Activated CD4-positive, CD25-positive, alpha-beta regulatory T cell treated with anti-CD3 and anti-CD28 coated beads, Interleukin-2, amount 50 U/mL, for 72 hours (primary cell): Measurements from ENCODE around the gene PPP1R9A.

ENCODE experiments used
- DNase-seq: peaks from one replicate; pipeline ENCODE4 v3.0.0; 2021

PPP1R9A gene

DNA sequence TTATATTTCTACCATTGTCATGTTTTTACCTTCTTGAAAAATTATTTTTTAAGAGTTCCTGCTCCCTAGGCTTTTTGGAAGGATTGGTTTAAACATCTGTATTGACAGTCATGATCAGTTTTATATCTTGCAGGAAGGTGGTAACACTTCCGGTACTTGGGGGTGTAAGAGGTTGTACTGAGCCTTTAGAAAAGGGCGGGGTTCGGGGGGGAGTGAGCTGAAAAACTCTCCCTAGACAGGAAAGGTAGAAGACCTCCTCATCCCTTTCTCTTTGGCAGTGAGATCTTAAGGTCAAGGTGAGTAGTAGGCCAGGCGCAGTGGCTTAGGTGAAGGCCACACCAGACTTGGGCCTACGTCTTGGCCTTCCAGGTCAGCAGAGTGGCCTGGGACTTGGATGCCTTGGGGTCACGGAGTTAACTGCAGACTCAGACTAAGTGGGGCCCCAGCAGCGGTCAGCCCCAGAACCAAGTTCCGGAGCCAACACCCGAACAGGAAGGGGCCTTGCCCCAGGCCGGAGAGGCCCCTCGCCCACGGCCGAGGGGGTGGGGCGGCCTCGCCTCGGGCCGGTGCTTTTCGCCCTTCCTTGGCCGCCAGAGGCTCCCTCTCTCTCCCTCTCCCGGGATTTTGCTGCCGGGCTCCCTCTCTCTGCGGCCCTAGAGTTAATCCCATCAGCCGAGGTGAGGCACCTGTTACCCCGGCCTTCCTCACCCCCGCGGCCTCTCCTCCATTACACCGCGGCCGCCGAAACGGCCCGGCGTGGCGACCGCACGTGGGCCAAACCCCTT is at the start of gene PPP1R9A:
Gene PPP1R9A (plus strand): TSS at position 569 of the 785 bp plus-strand sequence. CDS start 2,520 bp downstream, outside the sequence.
- DNase-seq = no peak

DNA sequence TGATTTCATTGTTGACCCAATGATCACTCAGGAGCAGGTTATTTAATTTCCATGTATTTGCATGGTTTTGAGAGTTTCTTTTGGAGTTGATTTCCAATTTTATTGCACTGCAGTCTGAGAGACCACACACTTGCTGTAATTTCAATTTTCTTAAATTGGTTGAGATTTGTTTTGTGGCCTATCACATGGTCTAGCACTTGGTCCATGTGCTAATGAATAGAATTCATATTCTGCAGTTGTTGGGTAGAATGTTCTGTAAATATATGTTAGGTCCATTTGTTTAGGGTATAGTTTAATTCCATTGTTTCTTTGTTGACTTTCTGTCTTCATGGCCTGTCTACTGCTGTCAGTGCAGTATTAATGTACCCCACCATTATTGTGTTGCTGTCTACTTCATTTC is 36.3 kb upstream of the PPP1R9A start:
- DNase-seq = no peak

DNA sequence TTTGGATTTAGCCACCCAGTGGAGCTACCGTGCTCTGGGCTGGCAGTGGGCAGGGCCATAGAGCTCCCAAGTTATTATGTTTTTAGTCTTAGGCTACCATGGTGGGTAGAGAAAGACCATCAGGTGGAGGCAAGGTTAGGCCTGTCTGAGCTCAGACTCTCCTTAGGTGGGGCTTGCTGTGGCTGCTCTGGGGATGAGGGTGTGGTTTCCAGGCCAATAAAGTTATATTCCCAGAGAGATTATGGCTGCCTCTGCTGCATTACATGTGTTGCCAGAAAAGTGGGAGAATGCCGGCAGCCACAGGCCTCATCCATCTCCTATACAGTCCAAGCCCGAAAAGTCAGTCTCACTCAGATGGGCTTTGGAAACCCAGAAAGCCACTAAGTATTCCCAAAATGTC is 34.2 kb upstream of the PPP1R9A start:
- no peak for DNase-seq

DNA sequence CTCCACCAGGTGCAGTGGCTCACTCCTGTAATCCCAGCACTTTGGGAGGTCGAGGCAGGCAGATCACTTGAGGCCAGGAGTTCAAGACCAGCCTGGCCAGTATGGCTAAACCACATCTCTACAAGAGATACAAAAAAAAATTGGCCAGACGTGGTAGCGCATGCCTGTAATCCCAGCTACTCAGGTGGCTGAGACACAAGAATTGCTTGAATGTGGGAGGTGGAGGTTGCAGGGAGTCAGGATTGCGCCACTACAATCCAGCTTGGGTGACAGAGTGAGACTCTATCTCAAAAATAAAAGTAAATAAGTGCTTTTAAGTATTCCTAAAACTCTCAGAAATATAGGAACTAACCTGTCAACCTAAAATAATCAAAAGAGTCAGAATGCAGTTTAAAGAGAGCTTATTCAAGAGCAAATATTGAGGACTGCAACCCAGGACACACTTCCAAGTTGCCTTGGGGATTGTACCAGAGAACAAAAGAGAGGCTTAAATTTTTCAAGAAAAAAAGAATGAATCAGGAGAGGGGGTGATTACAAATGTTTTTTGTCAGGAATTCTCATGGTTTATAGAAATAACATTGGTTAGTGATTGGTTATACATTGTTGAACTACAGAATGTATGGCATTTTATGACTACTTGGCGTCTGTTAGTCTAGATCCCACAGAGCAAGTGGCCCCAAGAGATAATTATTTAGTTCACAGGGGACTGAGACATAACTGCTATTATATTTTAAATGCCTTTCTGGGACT is 33.2 kb upstream of the PPP1R9A start:
- no peak for DNase-seq

DNA sequence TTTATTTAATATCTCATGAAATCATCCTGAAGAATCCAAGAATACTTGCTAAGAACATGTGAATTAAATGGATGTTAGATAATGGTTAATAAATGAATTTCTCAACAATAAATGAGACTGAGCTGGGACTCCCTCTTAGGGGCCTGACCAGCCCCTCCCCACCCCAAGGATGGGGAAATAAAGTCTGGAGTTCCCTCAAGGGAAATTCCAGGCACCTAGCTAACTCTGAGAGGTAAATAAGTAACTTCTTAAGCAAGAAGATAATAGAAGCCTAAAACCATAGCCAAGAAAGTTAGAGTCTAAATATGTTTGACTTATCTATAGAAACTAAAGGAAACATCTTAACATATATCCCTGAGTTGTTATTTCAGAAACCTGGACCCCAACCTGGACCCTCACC is 32.2 kb upstream of the PPP1R9A start:
- no peak for DNase-seq

DNA sequence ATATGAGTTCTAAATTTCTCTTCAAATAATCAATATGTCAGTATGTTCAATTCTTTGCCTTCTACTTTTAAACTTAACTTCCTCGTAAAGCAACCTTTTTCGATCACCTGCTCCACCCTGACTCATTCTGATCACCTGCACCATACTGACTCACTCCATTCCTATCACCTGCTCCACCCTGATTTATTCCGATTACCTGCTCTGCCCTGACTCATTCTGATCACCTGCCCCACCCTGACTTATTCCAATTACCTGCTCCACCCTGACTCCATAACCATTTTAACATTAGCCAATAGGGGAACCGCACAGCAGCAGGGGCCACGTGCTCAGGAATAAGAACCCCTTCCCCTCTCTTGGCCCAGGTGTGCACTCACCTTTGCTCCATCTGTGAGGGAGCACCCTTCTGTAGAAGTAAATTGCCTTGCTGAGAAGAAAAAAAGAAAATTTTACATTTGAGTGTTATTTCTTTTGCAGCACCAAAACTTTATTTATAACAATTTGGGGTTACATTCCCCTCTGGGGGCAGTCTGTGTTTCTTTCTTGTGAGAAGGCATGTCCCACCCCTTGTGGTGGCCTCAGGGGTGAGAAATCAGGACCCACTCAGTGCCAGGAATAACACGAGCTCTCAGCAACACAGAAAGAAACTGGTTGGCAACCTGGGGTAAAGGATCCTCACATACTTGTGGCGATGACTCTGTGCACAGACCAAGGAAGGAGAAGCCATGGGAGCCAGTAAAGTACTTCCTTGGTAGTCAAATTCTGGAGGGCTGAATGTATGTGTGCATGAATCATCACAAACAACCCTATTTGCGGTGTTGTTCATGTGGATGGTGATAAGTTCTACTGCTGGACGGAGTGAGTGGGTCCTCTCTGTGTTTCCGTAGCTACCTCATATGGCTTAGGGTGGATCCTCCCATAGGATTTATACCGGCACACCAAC is 29.4 kb upstream of the PPP1R9A start:
- no peak for DNase-seq

DNA sequence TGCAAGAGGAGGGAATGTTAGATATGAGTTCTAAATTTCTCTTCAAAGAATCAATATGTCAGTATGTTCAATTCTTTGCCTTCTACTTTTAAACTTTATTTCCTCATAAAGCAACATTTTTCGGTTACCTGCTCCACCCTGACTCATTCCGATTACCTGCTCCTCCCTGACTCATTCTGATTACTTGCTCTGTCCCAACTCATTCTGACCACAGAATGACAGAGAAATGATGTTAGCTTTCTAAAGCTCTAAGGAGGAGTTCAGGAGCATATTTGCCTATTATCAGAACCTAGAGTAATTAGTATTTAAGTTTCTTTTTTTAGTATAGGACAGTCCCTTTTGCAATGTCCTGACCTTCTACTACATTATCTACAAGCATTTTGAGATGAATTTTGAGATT is 24.5 kb upstream of the PPP1R9A start:
- DNase-seq = no peak

DNA sequence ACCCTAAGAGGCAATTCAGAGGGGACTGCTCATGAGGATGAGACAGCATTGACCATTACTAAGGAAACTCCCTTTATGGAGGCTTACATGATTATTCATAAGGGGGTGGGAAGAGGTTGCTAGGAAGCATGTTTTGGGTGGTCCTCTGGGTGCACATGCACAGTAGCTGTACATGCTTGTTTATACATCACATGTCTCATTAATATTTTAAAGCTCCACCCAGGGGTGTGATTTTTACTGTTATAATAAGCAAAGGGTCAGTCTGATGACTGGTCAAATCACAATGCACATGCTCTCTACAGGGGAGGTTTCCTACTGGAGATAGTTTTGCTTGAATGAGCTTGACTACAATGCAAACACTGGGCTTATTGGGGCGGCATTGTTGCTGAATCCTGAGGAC is 23.8 kb upstream of the PPP1R9A start:
- DNase-seq = no peak

DNA sequence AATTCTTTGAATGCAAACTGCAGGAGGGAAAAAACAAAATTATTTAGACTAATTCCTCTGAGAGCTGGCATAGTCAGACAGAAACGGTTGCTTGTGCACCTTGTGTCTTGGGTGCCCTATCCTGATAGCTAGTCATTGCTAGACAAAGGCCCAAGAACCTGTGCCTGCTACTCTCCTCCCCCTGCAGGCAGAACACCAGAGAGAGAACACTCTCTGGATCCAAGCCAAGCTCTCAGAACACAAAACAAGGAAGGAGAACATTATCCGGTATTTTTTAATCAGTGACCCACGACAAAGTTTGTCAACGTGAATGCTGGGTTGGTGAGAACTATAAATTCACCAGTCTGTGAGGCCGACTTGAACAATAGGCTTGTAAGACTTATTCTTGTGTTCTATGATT is 18.8 kb upstream of the PPP1R9A start:
- no peak for DNase-seq

DNA sequence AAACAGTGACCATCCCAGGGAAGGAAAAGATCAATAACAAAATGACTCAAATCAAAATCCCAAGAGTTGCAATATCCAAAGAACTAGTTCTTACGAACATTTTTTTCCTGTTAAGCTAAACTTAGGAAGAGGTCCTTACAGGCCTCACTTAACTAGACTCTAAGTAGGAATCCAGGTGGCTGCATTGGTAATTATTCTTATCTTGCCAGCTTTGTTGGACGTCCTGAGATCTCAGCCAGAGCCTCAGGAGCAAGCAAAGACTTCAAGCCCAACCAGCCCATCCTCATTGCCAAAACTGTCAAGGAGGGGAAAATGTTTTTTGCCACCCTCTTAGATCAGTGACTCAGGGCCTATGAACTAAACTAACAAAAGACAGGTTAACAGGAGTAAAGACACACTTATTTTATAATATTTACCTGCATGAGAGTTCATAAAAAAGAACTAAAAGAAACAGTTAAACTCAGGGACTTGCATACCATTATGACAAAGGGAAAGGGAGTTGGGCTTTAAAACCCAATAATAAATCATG is 18.3 kb upstream of the PPP1R9A start:
- DNase-seq = no peak

DNA sequence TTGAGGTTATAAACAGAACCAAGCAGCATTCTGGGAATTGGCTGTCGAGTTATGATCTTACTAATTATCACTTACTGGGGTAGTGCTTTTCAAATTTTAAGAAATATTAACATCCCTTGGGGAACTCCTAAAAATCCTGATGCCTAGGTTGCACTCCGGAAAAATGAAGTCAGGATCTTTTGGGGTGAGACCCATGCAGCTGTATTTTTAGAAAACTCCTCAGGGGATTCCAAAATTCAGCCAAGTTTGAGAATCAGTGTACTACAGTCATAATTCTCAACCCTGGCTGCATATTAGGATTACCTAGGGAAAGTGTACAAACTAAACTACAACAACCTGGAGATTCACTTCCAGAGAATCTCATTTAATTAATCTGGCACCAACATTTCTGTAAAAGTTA is 17.2 kb upstream of the PPP1R9A start:
- no peak for DNase-seq

DNA sequence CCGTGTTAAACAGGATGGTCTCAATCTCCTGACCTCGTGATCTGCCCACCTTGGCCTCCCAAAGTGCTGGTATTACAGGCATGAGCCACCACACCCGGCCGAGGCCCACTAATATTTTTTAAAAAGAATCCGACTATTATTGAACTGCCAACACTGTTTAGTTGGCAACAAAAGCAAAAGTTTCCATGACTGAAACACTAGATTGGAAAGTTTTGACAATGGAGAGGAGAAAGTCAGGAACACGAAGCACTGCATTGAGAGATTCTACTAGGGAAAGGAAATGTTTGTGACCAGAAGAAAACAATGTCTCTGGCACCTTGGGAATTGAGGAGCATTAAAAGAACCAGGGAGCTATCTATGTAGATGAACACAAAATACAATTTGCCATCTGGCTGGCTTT is 13.7 kb upstream of the PPP1R9A start:
- DNase-seq = no peak

DNA sequence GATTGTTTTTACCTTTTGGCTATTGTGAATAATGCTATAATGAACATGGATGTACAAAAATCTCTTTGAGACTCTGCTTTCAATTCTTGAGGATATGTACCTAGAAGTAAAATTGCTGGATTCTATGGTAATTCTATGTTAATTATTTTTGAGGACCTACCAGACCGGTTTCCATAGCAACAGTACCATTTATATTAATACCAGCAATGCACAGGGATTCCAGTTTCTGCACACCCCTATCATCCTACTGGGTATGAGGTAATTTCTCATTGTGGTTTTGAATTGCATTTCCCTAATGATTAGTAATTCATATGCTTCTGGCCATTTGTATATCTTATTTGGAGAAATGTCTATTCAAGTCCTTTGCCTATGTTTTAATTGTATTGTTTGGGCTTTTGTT is 9.9 kb upstream of the PPP1R9A start:
- no peak for DNase-seq

DNA sequence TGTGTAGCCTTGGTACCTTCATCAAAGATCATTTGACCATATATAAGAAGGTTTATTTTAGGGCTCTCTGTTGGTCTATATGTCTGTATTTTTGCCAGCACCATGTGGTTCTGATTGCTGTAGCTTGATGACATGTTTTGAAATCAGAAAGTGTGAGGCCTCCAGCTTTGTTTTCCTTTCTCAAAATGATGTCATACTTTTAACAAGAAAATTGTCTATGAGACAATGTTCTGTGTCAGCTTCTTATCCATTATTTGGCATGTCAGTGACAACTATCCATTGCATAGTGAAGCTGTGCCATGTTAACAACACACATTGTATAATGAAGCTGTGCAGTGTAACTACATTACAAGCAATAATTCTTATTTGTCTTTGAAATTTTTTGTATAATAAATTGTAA is 9.1 kb upstream of the PPP1R9A start:
- DNase-seq = no peak

DNA sequence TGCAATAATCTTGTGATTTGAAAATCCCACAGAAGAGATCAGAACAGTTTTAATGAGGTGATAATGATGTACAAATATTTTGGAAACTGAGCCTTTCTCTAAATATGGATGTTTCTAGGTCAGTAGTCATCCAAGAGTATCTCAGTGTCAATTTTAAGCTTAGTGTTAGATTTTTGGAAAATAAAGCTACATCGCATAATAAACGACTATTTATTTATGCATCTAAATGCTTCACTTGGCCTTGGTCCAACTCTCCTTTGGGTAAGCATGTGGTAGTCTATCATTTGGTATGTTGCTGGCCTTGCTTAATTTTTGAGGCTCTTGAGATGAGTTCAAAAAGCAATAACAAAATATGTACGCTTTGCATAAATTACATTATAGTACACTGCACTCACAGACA is 5.4 kb upstream of the PPP1R9A start:
- no peak for DNase-seq

DNA sequence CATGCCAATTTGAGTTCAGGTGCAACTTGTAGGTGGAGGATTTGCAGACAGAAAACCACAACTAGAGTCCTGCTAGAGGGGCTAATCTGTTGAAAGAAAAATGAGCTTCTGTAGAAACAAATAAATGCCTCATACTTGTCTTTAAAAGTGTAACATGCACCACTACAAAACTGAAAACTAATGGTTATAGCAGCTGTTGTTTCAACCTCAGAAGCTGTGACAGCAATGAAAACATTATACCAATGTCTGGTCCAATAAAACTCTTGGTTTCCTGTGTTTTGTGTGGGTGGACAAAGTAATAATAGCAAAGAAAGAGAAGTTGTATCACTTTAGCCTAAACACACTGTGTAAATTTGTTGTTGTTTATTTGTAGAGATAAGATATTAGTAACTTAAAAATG is 3.4 kb upstream of the PPP1R9A start:
- DNase-seq = no peak

DNA sequence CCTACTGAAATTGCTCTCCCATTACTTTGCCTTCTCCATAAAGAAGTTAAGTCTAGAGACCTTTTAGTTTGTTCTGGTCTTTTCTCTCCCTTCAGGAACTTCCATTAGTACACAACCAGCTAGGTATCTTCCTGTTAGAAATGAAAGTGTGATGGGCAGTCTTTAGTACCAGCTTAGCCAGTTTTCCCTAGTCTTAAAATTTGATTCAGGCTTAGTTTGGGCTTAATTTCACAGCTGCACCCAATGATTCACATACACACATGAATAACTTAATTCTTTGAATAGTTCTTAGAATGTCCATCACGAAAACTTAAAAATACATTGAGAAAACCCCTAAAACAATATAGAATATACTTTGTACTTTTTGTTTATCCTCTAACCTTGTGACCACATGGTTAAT is 2.4 kb upstream of the PPP1R9A start:
- no peak for DNase-seq

DNA sequence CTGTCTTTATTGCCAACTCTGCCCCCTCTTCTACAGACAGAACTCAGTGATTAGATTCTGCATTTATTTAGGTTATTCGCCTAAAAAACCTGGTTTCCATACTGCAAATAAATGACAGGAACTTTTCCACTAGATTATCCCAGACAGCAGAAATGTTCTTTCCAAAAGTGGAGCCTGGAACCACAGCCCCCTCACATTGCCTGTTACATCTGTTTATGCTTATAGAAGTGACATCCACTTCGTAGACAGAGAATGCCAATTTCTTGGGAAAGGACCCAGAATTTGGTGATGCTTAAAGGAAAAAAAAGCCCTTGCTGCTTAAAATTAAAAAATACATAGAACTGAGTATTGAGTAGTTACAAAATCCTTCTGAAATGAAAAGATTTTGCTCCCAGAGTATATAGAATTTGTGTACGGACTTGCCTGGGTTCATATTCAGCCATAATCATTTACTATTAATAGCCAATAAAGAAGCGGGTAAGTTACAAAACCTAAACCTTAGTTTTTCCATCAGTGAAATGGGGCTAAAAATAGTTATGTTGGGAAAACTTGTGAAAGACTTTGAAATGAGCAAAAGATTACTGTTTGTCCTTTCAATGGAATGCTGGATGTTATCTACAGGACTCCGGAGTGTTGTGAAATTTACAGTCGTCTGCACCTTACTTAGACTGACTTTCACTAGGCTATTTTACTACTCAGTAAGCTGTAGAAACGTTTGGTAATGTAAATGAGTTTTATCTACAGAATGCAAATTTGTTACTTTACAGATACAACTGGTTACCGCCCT is 1.1 kb upstream of the PPP1R9A start:
- no peak for DNase-seq

DNA sequence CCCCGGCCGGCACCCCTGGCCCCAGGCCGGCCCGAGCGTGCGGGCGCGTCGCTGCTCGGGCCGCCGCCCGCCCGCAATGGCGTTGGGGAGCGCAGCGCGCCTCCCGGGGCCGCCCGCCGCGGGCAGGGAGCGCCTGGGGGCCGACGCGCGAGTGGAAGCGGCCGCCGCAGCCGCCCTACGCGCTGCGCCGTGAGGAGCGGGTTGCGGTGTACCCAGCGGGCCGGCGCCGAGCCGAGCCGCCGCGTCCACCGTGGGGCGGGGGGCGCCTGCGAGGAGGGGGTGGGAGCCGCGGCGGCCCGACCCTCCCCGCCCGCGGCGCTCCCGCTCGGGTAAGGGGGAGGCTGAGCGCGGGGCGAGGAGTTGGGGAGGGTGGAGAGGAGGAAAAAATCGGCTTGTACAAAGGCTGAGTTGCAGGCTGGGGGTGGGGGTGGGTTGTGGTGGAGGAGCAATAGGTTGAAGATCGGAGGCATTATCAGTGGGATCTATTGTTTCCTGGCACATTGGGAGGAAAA is 473 bp downstream of the PPP1R9A start:
- DNase-seq = no peak

DNA sequence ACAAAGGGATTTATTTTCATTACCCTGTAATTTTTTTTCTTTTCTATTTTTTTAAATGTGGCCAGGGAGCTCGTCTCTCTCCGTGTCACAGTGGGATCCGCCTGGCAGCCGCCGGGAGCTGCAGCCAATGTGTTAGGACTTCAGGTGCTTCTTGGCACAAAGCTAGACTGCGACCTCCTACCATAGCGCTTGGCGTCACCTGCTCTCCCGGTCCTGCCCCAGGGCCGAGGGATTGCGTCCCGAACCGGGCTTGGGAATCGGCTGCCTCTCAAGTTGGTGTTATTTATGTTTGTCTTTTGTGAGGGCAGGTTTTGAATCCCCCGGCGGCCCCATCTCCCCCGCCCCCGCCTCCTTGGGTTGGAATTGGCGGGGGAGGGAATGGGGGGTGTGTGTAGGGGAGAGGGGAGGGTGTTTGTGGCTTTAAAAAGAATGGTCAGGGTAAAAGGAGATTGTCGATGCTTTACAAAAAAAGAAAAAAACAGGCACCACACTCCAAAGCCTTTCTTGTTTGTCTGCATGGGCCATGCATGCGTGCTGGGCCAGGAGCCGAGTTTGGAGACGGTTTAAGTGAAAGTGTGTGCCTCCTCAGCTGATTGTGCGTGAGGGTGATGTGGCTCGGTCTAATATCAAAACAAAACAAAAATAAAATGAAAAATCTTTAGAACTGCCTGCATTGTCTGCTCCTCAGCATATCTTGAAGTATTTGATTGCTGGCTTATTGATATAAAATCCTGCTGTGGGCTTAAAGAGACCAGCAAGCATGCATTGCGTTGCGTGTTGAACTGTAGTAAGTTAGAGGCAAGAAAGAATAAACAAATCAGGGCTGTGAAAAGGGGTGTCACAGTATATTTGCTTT is 1.2 kb downstream of the PPP1R9A start:
- no peak for DNase-seq

DNA sequence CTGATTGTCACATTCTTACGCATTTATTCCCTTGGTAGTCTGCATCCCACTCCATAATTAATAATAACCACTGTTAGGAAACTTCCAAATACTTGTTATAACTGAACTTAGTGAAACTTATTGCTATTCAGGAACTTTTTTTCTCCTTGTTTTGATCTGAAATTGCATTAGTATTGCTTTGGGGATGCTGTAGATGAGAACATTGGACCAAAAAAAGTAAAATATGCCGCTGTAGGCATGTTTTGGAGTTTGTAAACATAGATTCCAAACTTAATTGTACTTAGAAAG is 1.7 kb downstream of the PPP1R9A start:
- no peak for DNase-seq
